Activated naive CD8-positive, alpha-beta T cell treated with anti-CD3 and anti-CD28 coated beads for 36 hours (primary cell): ENCODE data around the gene UBAC1. TPM values are rescaled to one million over a fixed set of nuclear protein-coding genes. Genes with fewer than 3 reads are reported as not detected.

Source experiments
- DNase-seq: peaks from one replicate; pipeline ENCODE4 v3.0.0; 2021
- H3K27ac Mint-ChIP-seq: one replicate; pipeline ENCODE4 v1.8.0; 2022; ENCODE audit warnings: mild to moderate bottlenecking, moderate library complexity, mixed read lengths
- H3K27me3 Mint-ChIP-seq: one replicate; pipeline ENCODE4 v1.8.0; 2022; ENCODE audit warnings: mild to moderate bottlenecking, mixed read lengths
- H3K36me3 Mint-ChIP-seq: one replicate; pipeline ENCODE4 v1.8.0; 2021; ENCODE audit warnings: mild to moderate bottlenecking, mixed read lengths
- H3K4me1 Mint-ChIP-seq: one replicate; pipeline ENCODE4 v1.8.0; 2021; ENCODE audit warnings: mixed read lengths
- H3K4me3 Mint-ChIP-seq: one replicate; pipeline ENCODE4 v1.8.0; 2022; ENCODE audit warnings: mild to moderate bottlenecking, moderate library complexity, mixed read lengths
- H3K9me3 Mint-ChIP-seq: one replicate; pipeline ENCODE4 v1.8.0; 2022; ENCODE audit warnings: mixed read lengths
- total RNA-seq, 2 experiments: library from RNA; stranded (reverse); gene quantifications; one replicate each; pipeline ENCODE4 v1.2.3, GENCODE V29; 2021

The UBAC1 gene
- 10 to 100 TPM; 30.0 to 32.6 TPM for total RNA-seq

GRCh38 chr9:135961277-135961715, at the start of gene UBAC1:
Gene UBAC1, minus strand, starts transcription at chr9:135961373. Its CDS starts 211 bp downstream, at chr9:135961162.
- peak; percentile 98 for DNase-seq
- Mint-ChIP-seq H3K36me3 (no peaks in the 10 kb centered on the region), H3K27ac (peak within 1 kb of the TSS; percentile 69), H3K27me3 (no peaks in the 10 kb centered on the region), H3K9me3 (no peaks in the 10 kb centered on the region), H3K4me1 (peaks cover 27% of the 10 kb centered on the region), H3K4me3 (peak within 1 kb of the TSS; percentile 86)

- no peaks in the 10 kb centered on the region for H3K4me1 Mint-ChIP-seq
- no peak for DNase-seq
- no peaks in the 10 kb centered on the region for H3K36me3 Mint-ChIP-seq
- no peak overlapping the region for H3K27ac Mint-ChIP-seq
- H3K4me3 Mint-ChIP-seq: no peak overlapping the region
- H3K9me3 Mint-ChIP-seq: no peaks in the 10 kb centered on the region
- no peaks in the 10 kb centered on the region for H3K27me3 Mint-ChIP-seq
Observed at GRCh38 chr9:136010615-136011361, 49.6 kb upstream of the UBAC1 start.

- Mint-ChIP-seq H3K9me3 (no peaks in the 10 kb centered on the region), H3K27me3 (no peaks in the 10 kb centered on the region), H3K27ac (no peak overlapping the region)
Observed at GRCh38 chr9:136010176-136010575, 49.0 kb upstream of the UBAC1 start.

GRCh38 chr9:136009516-136009915, 48.3 kb upstream of the UBAC1 start:
- DNase-seq: no peak
- Mint-ChIP-seq H3K4me1 (no peaks in the 10 kb centered on the region), H3K36me3 (no peaks in the 10 kb centered on the region), H3K4me3 (no peak overlapping the region), H3K27ac (no peak overlapping the region), H3K9me3 (no peaks in the 10 kb centered on the region), H3K27me3 (no peaks in the 10 kb centered on the region)

More at GRCh38 chr9:136010176-136010575, 49.0 kb upstream of the UBAC1 start:
- no peak for DNase-seq
- no peak overlapping the region for H3K4me3 Mint-ChIP-seq
- H3K4me1 Mint-ChIP-seq: no peaks in the 10 kb centered on the region
- H3K36me3 Mint-ChIP-seq: no peaks in the 10 kb centered on the region

- no peaks in the 10 kb centered on the region for H3K27me3 Mint-ChIP-seq
- H3K4me3 Mint-ChIP-seq: no peak overlapping the region
- H3K36me3 Mint-ChIP-seq: no peaks in the 10 kb centered on the region
- H3K4me1 Mint-ChIP-seq: no peaks in the 10 kb centered on the region
- DNase-seq: no peak
- no peaks in the 10 kb centered on the region for H3K9me3 Mint-ChIP-seq
- no peak overlapping the region for H3K27ac Mint-ChIP-seq
Observed at GRCh38 chr9:136008693-136008997, 47.5 kb upstream of the UBAC1 start.

GRCh38 chr9:136007934-136008692, 46.9 kb upstream of the UBAC1 start:
- no peak overlapping the region for H3K27ac Mint-ChIP-seq
- H3K36me3 Mint-ChIP-seq: no peaks in the 10 kb centered on the region
- no peak overlapping the region for H3K4me3 Mint-ChIP-seq
- H3K9me3 Mint-ChIP-seq: no peaks in the 10 kb centered on the region
- no peaks in the 10 kb centered on the region for H3K27me3 Mint-ChIP-seq
- DNase-seq: no peak
- H3K4me1 Mint-ChIP-seq: no peaks in the 10 kb centered on the region

GRCh38 chr9:136007276-136007933, 46.2 kb upstream of the UBAC1 start:
- H3K27ac Mint-ChIP-seq: no peak overlapping the region
- no peaks in the 10 kb centered on the region for H3K9me3 Mint-ChIP-seq
- no peak overlapping the region for H3K4me3 Mint-ChIP-seq
- no peaks in the 10 kb centered on the region for H3K4me1 Mint-ChIP-seq
- no peaks in the 10 kb centered on the region for H3K36me3 Mint-ChIP-seq
- no peak for DNase-seq
- no peaks in the 10 kb centered on the region for H3K27me3 Mint-ChIP-seq

- Mint-ChIP-seq H3K27ac (no peak overlapping the region), H3K36me3 (no peaks in the 10 kb centered on the region), H3K4me3 (no peak overlapping the region), H3K27me3 (no peaks in the 10 kb centered on the region), H3K9me3 (no peaks in the 10 kb centered on the region), H3K4me1 (no peaks in the 10 kb centered on the region)
- no peak for DNase-seq
Observed at GRCh38 chr9:136006169-136006568, 45.0 kb upstream of the UBAC1 start.

- Mint-ChIP-seq H3K4me3 (no peak overlapping the region), H3K4me1 (no peaks in the 10 kb centered on the region), H3K9me3 (no peaks in the 10 kb centered on the region), H3K27ac (no peak overlapping the region), H3K36me3 (no peaks in the 10 kb centered on the region), H3K27me3 (no peaks in the 10 kb centered on the region)
- DNase-seq: no peak
Observed at GRCh38 chr9:136004712-136005111, 43.5 kb upstream of the UBAC1 start.

- H3K27me3 Mint-ChIP-seq: no peaks in the 10 kb centered on the region
- H3K4me3 Mint-ChIP-seq: no peak overlapping the region
- H3K9me3 Mint-ChIP-seq: no peaks in the 10 kb centered on the region
- no peak for DNase-seq
- no peaks in the 10 kb centered on the region for H3K4me1 Mint-ChIP-seq
- H3K27ac Mint-ChIP-seq: no peak overlapping the region
- no peaks in the 10 kb centered on the region for H3K36me3 Mint-ChIP-seq
Observed at GRCh38 chr9:136004219-136004618, 43.0 kb upstream of the UBAC1 start.

- Mint-ChIP-seq H3K4me3 (no peak overlapping the region), H3K36me3 (no peaks in the 10 kb centered on the region), H3K4me1 (no peaks in the 10 kb centered on the region), H3K27me3 (no peaks in the 10 kb centered on the region), H3K27ac (no peak overlapping the region), H3K9me3 (no peaks in the 10 kb centered on the region)
- DNase-seq: no peak
Observed at GRCh38 chr9:136003411-136004218, 42.4 kb upstream of the UBAC1 start.

GRCh38 chr9:136002881-136003280, 41.7 kb upstream of the UBAC1 start:
- Mint-ChIP-seq H3K27ac (no peak overlapping the region), H3K4me3 (no peak overlapping the region), H3K36me3 (no peaks in the 10 kb centered on the region), H3K4me1 (no peaks in the 10 kb centered on the region), H3K27me3 (no peaks in the 10 kb centered on the region), H3K9me3 (no peaks in the 10 kb centered on the region)
- DNase-seq: no peak

- Mint-ChIP-seq H3K9me3 (no peaks in the 10 kb centered on the region), H3K36me3 (no peaks in the 10 kb centered on the region), H3K4me3 (no peak overlapping the region), H3K4me1 (no peaks in the 10 kb centered on the region), H3K27me3 (no peaks in the 10 kb centered on the region), H3K27ac (no peak overlapping the region)
- DNase-seq: no peak
Observed at GRCh38 chr9:136002215-136002614, 41.0 kb upstream of the UBAC1 start.

- Mint-ChIP-seq H3K4me3 (no peak overlapping the region), H3K27ac (no peak overlapping the region), H3K4me1 (no peaks in the 10 kb centered on the region), H3K9me3 (no peaks in the 10 kb centered on the region), H3K27me3 (no peaks in the 10 kb centered on the region), H3K36me3 (no peaks in the 10 kb centered on the region)
- DNase-seq: no peak
Observed at GRCh38 chr9:136001231-136001630, 40.1 kb upstream of the UBAC1 start.
